Fibroblast of lung (primary cell): Measurements from ENCODE around the gene CUBN.

Experiments used
- CTCF ChIP-seq, 2 donors: IDR thresholded peaks in 1 of 2; conservative IDR thresholded peaks in 1 of 2; 1 replicate in 1 of 2; 2 replicates in 1 of 2; pipeline ENCODE4 v1.5.1; 2011 to 2012; ENCODE audit warnings: low read length in 2 of 2, control low read depth in 1 of 2, inconsistent platforms in 1 of 2, low read depth in 1 of 2, mild to moderate bottlenecking in 1 of 2
- EZH2 ChIP-seq: IDR thresholded peaks from 2 replicates; pipeline ENCODE4 v1.5.1; 2012; ENCODE audit warnings: low read length, control low read depth, mild to moderate bottlenecking; ENCODE audit errors: missing control alignments

DNA sequence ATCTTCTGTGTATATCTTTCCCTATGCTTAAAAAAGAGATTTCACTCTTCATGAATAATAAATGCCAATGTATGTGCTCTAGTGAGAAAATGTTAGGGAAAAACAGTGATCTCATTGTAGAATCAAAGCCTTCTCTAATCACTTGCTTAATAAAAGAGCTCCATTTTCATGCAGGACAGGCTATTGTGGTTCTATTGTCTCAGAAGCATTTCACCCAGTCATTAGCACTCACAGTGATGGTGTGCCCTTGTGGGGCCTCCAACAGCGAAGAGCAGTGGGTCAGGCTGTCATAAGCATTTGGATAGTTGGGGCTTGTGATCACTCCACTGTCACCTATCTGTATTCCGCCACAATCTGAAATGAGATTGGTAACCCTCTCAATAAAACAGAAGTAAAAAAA is 228.5 kb downstream of the CUBN start:
- no peak for TF ChIP-seq CTCF (conservative IDR thresholded peaks at IDR 0.05 in 1 of 2, IDR thresholded peaks at IDR 0.05 in 1 of 2; ENCODE audit: low read depth in 1 of 2, low read length in 2 of 2)
- no peak for TF ChIP-seq EZH2
